Activated CD8-positive, alpha-beta memory T cell treated with anti-CD3 and anti-CD28 coated beads for 36 hours (primary cell): ENCODE measurements around the gene ZNF628. TPM values are rescaled to one million over a fixed set of nuclear protein-coding genes. Genes with fewer than 3 reads are reported as not detected.
"Not testable (repeated sequence)": the region's sequence is repeated elsewhere in the genome, so short reads cannot be mapped to it uniquely, and the experiment has no call there.

Source experiments
- CTCF ChIA-PET: fragments of 350-600 bp; sonication (Branson Sonifier 250); formaldehyde crosslinking; loops from one replicate; lab custom pipeline; 2021; ENCODE audit warnings: antibody characterized with exemption; lab: Charles Lee
- POLR2A ChIA-PET: fragments of 350-600 bp; sonication (Branson Sonifier 250); formaldehyde crosslinking; loops from one replicate; lab custom pipeline; 2021; ENCODE audit warnings: antibody characterized with exemption; lab: Charles Lee
- total RNA-seq, 2 experiments: library from RNA; stranded (reverse); gene quantifications; one replicate each; pipeline ENCODE4 v1.2.3, GENCODE V29; 2021

Gene ZNF628
- total RNA-seq, 2 experiments from 2014 or later = 6.4 to 7.4 TPM

DNA sequence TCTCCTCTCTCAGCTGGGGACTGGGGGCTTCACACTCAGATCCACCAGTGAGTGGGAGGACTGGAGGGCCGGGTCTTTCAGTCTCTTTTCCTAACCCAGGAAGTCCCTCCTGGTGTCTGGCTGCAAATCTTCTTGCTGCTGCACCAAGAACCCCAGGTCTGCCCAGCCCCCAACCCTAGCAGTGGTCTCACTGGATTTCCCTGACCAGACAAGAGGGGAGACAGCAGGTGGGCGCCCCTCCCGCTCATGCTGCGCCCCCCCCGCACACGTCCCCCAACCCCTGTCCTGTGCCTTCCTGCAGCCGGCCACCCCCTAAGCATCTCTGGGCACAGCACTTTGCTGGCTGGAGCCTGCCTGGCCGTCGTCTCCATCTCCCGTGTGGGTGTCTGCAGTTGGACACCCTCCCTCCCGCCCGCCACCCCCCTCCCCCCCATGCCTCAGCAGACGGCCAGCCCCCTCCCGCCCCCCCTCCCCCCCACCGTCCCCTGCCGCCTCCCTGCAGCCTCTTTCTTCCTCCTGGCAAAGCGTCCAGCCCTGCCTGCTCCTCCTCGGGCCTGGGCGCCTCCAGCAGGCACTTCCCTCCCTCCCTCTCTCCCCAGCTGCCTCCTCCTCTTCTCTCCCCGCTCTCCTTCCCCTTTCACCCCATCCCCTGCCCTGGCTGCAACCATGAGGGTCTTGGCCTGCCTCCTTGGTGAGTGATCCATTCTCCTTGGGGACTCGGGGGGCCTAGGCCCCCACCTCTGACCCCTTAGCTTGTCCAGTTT is 11.7 kb downstream of the ZNF628 start, which contains the start of gene SSC5D:
TSS of gene SSC5D (plus strand) at position 513 of the 764 bp plus-strand sequence. CDS start at position 667, 154 bp downstream.
- CTCF ChIA-PET = interaction anchor here (1.5 to 5.7 kb wide), 2 partner anchors 10 to 16 kb away, joined by 6 to 25 read pairs; no protein-coding TSS in a partner anchor
- POLR2A ChIA-PET = no interaction called here

- ChIA-PET CTCF (interaction anchor here (5.7 kb wide), 1 partner anchor 15 kb away, joined by 25 read pairs; no protein-coding TSS in a partner anchor), POLR2A (no interaction called here)
Measured at GRCh38 chr19:55488986-55489710, 12.7 kb downstream of the ZNF628 start.

DNA sequence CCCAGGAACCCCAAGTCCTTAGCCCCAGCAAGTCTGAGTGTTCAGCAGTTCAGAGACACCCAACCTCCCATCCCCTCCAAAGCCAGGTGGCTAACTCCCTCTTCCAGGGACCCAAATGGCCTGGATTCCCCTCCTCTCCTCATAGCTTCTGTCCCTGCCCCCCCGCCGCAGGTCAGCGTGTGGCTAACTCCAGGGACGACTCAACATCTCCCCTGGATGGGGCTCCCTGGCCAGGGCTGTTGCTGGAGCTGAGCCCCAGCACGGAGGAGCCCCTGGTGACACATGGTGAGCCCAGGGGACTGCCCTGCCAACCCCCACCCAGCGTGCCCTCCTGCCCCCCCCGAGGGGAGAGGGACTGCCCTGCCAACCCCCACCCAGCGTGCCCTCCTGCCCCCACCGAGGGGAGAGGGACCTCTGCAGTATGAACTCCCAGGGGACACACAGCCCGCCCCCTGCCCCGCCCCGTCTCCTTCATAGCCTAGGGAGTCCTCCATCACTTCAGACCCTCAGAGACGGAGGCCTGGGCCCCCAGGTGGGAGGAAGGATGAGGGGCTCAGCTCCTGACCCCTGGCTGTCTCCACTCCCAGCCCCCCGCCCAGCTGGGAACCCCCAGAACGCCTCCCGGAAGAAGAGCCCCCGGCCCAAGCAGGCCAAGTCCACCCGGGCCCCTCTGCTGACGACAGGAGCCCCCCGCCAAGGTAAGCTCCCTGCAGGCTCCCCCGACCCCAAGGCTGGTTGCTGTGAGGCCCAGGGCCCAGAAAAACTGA is 13.5 kb downstream of the ZNF628 start:
- CTCF ChIA-PET = interaction anchor here (1.9 kb wide), 1 partner anchor 22 kb away, joined by 6 read pairs; no protein-coding TSS in a partner anchor
- POLR2A ChIA-PET = no interaction called here

DNA sequence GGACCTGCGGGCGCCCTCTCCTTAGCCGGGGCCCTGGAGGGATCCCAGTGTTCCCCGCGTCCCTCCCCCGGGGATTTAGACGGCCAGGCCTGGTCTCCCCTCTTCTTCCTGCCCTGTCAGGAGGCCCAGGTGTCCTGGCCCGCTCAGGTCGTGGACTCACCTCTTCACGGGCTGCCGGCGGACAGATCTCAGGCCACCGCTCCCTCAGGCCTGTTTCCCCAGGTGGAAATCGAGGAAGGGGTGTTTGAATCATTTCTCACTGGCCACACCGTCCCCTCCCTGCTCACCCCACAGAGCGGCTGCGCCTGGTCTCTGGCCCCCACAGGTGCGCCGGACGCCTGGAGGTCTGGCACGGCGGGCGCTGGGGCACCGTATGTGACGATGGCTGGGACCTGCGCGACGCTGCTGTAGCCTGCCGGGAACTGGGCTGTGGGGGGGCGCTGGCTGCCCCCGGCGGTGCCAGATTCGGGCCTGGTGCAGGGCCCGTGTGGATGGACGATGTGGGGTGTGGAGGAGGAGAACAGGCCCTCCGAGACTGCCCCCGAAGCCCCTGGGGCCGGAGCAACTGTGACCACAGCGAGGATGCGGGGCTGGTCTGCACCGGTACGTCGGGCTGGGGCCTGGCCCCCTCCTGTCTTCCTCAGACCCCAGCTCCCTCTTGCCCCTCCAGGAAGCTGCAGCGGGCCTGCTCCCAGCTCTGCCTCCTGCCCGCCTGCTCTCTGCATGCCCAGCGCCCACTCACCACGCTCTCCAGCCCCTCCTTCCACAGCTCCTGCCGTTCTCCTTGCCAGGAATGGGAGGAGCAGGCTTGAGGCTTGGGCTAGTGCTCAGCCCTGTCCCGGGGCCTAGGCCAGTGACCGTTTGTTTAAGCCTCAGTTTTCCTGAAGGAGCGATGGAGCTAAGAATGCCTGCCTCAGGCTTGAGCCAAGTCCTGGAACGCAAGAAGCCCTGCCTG is 14.3 kb downstream of the ZNF628 start:
- ChIA-PET CTCF (interaction anchor here (1.2 to 1.9 kb wide), 2 partner anchors 23 to 350 kb away, joined by 3 to 6 read pairs; no protein-coding TSS in a partner anchor), POLR2A (no interaction called here)

GRCh38 chr19:55491546-55492360 is 15.3 kb downstream of the ZNF628 start:
- ChIA-PET POLR2A (no interaction called here), CTCF (interaction anchor here (1.2 to 1.9 kb wide), 2 partner anchors 24 to 351 kb away, joined by 3 to 6 read pairs; no protein-coding TSS in a partner anchor)

DNA sequence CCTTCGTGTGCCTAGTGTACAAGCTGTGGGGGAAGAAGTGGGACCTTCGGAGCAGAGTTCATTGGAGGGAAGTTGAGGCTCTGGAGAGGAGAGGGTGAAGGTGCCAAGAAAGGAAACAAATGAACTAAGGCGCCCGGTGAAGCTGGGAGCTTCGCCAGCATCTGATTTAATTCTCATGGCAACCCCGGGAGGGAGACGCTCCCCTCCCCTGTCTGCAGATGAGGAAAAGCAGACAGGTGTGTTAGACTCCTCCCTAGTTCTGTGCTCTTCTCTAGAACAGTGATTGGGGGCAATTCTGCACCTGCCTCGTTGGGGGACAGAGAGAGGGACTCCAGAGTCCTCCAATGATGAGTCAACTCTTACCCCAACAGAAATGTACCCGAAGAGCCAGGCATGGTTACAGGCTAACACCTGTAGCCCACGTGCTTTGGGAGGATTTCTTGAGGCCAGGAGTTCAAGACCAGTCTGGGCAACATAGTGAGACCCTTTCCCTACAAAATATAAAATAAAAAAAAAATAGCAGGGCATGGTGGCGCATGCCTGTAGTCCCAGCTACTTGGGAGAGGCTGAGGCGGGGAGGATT is 16.0 kb downstream of the ZNF628 start:
- POLR2A ChIA-PET = no interaction called here
- CTCF ChIA-PET = no interaction called here

GRCh38 chr19:55493052-55493644 is 16.7 kb downstream of the ZNF628 start:
- ChIA-PET CTCF (interaction anchor here (1.5 to 1.6 kb wide), 2 partner anchors 26 to 333 kb away, joined by 4 to 7 read pairs; no protein-coding TSS in a partner anchor), POLR2A (no interaction called here)

GRCh38 chr19:55493645-55494171 is 17.3 kb downstream of the ZNF628 start:
- POLR2A ChIA-PET = no interaction called here
- CTCF ChIA-PET = interaction anchor here (0.9 to 1.6 kb wide), 4 partner anchors 10 to 333 kb away, joined by 3 to 7 read pairs (median 4); partner anchors contain the start of gene ZNF628

GRCh38 chr19:55494172-55494761 is 17.9 kb downstream of the ZNF628 start:
- ChIA-PET POLR2A (interaction anchor here (0.7 kb wide), 1 partner anchor 17 kb away, joined by 3 read pairs; no protein-coding TSS in a partner anchor), CTCF (interaction anchor here (0.9 to 1.6 kb wide), 4 partner anchors 10 to 334 kb away, joined by 3 to 7 read pairs (median 4); partner anchors contain the start of gene ZNF628)

DNA sequence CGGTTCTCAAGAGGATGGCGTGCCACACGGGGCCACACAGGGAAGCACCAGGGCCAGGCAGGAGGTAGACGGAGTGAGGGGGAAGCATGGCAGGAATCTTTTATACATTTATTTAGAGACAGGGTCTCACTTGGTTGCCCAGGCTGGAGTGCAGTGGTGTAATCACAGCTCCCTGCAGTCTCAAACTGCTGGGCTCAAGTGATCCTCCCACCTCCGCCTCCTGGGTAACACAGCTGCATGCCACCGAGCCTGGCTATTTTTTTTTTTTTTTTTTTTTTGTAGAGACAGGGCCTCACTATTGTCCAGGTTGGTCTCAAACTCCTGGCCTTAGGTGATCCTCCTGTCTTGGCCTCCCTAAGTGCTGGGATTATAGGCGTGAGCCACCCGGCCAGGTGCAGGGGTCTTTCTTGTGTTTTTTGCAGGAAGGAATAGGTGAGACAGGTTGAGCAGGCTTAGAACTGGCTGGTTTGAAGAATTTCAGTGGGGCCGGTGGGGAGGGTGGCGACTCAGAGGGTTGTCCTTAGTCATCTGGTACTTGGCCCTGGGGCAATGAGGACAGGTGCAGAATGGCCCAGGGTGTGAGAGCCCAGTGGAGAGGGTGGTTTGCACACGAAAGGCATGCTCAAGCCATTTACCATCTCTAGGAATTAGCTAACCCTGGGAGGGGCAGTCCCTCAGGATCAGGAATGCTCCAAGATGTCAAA is 19.4 kb downstream of the ZNF628 start:
- POLR2A ChIA-PET = no interaction called here

GRCh38 chr19:55496820-55497219 is 20.4 kb downstream of the ZNF628 start:
- CTCF ChIA-PET, POLR2A ChIA-PET: not testable (repeated sequence)

More for the DNA sequence above, 19.4 kb downstream of the ZNF628 start:
- CTCF ChIA-PET = interaction anchor here (1.6 kb wide), 1 partner anchor 19 kb away, joined by 5 read pairs; the partner anchor contains the start of gene ZNF628

DNA sequence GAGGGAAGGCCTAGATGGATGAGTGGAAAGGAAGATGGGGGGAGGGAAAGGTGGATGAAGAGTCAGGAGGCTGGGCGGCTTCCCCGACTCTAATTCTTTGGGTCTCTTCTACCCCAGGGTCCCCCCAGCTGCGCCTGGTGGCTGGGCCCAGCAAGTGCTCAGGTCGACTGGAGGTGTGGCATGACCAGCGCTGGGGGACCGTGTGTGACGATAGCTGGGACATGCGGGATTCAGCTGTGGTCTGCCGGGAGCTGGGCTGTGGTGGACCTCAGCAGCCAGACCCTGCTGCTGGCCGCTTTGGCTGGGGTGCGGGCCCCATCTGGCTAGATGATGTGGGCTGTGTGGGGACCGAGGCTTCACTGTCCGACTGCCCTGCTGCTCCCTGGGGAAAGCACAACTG is 21.3 kb downstream of the ZNF628 start:
- CTCF ChIA-PET = interaction anchor here (1.0 to 1.7 kb wide), 2 partner anchors 11 to 29 kb away, joined by 3 to 6 read pairs; no protein-coding TSS in a partner anchor
- POLR2A ChIA-PET = no interaction called here

DNA sequence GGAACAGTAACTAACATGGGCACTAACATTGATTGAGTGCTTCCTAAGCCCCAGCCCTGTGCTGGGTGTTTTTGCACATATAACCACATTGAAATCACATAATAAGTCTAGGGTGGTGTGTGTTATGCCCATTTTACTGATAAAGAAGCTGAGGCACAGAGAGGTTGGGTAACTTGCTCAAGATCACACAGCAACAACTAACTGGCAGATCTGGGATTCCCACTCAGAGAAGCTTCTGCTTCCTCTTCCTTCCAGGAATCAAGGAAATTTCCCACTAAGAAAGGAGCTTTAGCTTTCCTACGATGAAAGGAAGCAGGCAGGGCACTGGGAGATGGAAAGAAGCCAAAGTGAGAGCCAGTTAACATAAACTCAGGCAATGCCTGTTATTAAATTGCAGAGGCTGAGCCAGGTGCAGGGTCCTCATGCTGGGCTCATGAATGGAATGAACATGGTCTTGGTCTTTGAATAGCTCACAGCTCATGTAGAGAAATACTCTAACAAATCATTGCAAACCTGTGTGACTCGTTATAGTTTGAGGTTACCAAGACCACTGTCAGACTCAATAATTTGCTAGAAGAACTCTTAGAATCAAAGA is 21.9 kb downstream of the ZNF628 start:
- CTCF ChIA-PET = interaction anchor here (1.0 to 1.7 kb wide), 2 partner anchors 11 to 30 kb away, joined by 3 to 6 read pairs; no protein-coding TSS in a partner anchor
- POLR2A ChIA-PET = no interaction called here

DNA sequence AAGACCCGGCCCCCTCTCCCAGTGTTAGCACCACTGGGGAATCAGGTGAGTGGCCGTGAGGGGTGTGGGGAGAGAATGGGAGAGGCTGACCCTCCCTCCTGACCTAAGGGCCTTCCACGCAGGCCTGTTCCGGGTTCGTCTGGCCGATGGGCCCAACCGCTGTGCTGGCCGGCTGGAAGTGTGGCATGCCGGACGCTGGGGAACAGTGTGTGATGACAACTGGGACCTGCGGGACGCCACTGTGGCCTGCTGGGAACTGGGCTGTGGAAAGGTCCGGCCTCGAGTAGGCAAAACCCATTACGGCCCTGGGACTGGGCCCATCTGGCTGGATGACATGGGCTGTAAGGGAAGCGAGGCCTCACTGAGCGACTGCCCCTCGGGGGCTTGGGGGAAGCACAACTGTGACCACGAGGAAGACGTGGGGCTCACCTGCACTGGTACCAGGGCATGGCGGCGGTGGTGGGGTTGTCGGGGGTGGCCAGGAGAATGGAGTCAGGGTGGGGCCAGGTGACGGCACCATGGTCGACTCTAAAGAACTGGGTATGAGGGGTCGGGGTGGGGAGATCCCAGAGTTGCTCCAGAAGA is 24.0 kb downstream of the ZNF628 start:
- POLR2A ChIA-PET = no interaction called here
- CTCF ChIA-PET = interaction anchor here (1.0 to 1.1 kb wide), 2 partner anchors 16 to 27 kb away, joined by 3 to 4 read pairs; no protein-coding TSS in a partner anchor
